K562 (cell line): ENCODE results near the gene ACHE. TPM values are rescaled to one million over a fixed set of nuclear protein-coding genes. Genes with fewer than 3 reads are reported as not detected.

ENCODE experiments used
- ATAC-seq: fragments of 200-7000 bp; cut with Tn5 transposase; 3 replicates; pipeline ENCODE4 v1.9.1; 2020; ENCODE audit warnings: moderate library complexity
- BruUV-seq: library from RNA; stranded (reverse); fragments of 400-500 nt; replicated peaks from 2 replicates; lab custom pipeline; 2021; lab: Mats Ljungman, UMichigan
- CTCF ChIA-PET: fragments of 300-600 bp; formaldehyde crosslinking; extraction: SDS; loops from one replicate; lab custom pipeline; 2021; ENCODE audit warnings: low intra/inter-chr PET ratio; lab: Yijun Ruan, JAX
- POLR2A ChIA-PET: fragments of 300-600, 350-650 bp; sonication (Branson Sonifier 250); formaldehyde crosslinking; extraction: SDS; loops from one replicate; lab custom pipeline; 2021; ENCODE audit warnings: antibody characterized with exemption, inconsistent platforms; lab: Yijun Ruan, JAX
- DNase-seq, 4 experiments: peaks; one replicate each; pipeline versions ENCODE4 v3.0.0 to v3.0.0-alpha.2; 2011 to 2018; ENCODE audit warnings: low spot score in 3 of 4, mixed read lengths in 3 of 4; ENCODE audit errors: extremely low read depth in 1 of 4
- FAIRE-seq: peaks from 2 replicates; lab custom pipeline; 2011; peaks lifted over from hg19 to GRCh38; lab: Jason Lieb, UNC
- H2AFZ ChIP-seq: 2 replicates; pipeline ENCODE4 v1.6.0; 2011; ENCODE audit warnings: low read depth, low read length, control low read depth, inconsistent platforms
- H3K27ac ChIP-seq: fragments of 200-600 bp; 3 replicates; pipeline ENCODE4 v1.8.0; 2011; ENCODE audit warnings: low read depth, mild to moderate bottlenecking, control low read depth, inconsistent platforms, low read length, moderate library complexity, mixed read lengths; ENCODE audit errors: extremely low read depth
- H3K27me3 ChIP-seq, 2 experiments: fragments of 300-600 bp in 1 of 2; 2 replicates in 1 of 2; 3 replicates in 1 of 2; pipeline versions ENCODE4 v1.6.0 to v1.8.0; 2011; ENCODE audit warnings: inconsistent platforms in 2 of 2, low read length in 2 of 2, mild to moderate bottlenecking in 1 of 2, mixed read lengths in 1 of 2, moderate library complexity in 1 of 2; ENCODE audit not compliant: control insufficient read depth in 2 of 2, insufficient read depth in 2 of 2
- H3K36me3 ChIP-seq: fragments of 300-600 bp; 3 replicates; pipeline ENCODE4 v1.8.0; 2011; ENCODE audit warnings: mild to moderate bottlenecking, low read length, inconsistent platforms; ENCODE audit not compliant: control insufficient read depth, insufficient read depth
- H3K4me1 ChIP-seq, 2 experiments: fragments of 200-600 bp in 1 of 2; replicated peaks in 1 of 2; 2 replicates in 1 of 2; 3 replicates in 1 of 2; pipeline versions ENCODE4 v1.5.1 to v1.8.0; 2011; ENCODE audit warnings: inconsistent platforms in 2 of 2, low read length in 2 of 2, mild to moderate bottlenecking in 1 of 2, mixed read lengths in 1 of 2, moderate library complexity in 1 of 2; ENCODE audit not compliant: control insufficient read depth in 2 of 2, insufficient read depth in 2 of 2
- H3K4me2 ChIP-seq: 2 replicates; pipeline ENCODE4 v1.6.1; 2011; ENCODE audit warnings: low read length, control low read depth, inconsistent platforms, mixed read lengths; ENCODE audit not compliant: insufficient read depth
- H3K4me3 ChIP-seq: fragments of 200-600 bp; sonication (generic), shearing (Covaris generic); 2 replicates; pipeline ENCODE4 v1.5.1; 2016; ENCODE audit warnings: control low read depth, inconsistent platforms
- H3K79me2 ChIP-seq: fragments of 200-600 bp; 3 replicates; pipeline ENCODE4 v1.8.0; 2011; ENCODE audit warnings: low read length, inconsistent platforms; ENCODE audit not compliant: control insufficient read depth, insufficient read depth
- H3K9ac ChIP-seq, 2 experiments: 2 replicates each; pipeline versions ENCODE4 v1.6.0 to v1.6.1; 2011; ENCODE audit warnings: low read depth in 2 of 2, low read length in 2 of 2, control low read depth in 1 of 2, inconsistent platforms in 1 of 2, mild to moderate bottlenecking in 1 of 2, mixed read lengths in 1 of 2; ENCODE audit not compliant: insufficient read depth in 1 of 2
- H3K9me1 ChIP-seq: one replicate; pipeline ENCODE4 v1.6.0; 2011; ENCODE audit warnings: inconsistent platforms, mild to moderate bottlenecking, low read length, moderate library complexity; ENCODE audit not compliant: control insufficient read depth, insufficient read depth
- H3K9me3 ChIP-seq: replicated peaks from 2 replicates; pipeline ENCODE4 v1.5.1; 2011; ENCODE audit warnings: low read depth, low read length, inconsistent platforms; ENCODE audit not compliant: control insufficient read depth, insufficient read depth
- H4K20me1 ChIP-seq: replicated peaks from 2 replicates; pipeline ENCODE4 v1.6.1; 2011; ENCODE audit warnings: low read length, inconsistent platforms, mixed read lengths; ENCODE audit not compliant: control insufficient read depth, insufficient read depth
- BDP1 ChIP-seq: IDR thresholded peaks from 3 replicates; pipeline ENCODE4 v1.6.1; 2011; ENCODE audit not compliant: insufficient read length, insufficient read depth
- CBX3 ChIP-seq, 2 experiments: IDR thresholded peaks; 1 replicate in 1 of 2; 2 replicates in 1 of 2; pipeline ENCODE4 v1.6.1; 2012; ENCODE audit warnings: inconsistent platforms in 2 of 2, low read length in 2 of 2, borderline replicate concordance in 1 of 2, control low read depth in 1 of 2
- FOXK1 ChIP-seq: sonication (generic); formaldehyde crosslinking; IDR thresholded peaks from 2 replicates; pipeline ENCODE4 v1.8.0; 2022; ENCODE audit warnings: missing genetic modification reagents, mild to moderate bottlenecking, borderline replicate concordance
- FUS ChIP-seq: fragments of 200-400 bp; formaldehyde crosslinking; optimal IDR thresholded peaks from 2 replicates; pipeline ENCODE3; 2017; ENCODE audit warnings: low read depth, low read length
- MYNN ChIP-seq, 2 experiments: sonication (generic); formaldehyde crosslinking in 1 of 2; IDR thresholded peaks; 2 replicates each; pipeline versions ENCODE4 v1.5.0 to v1.6.1; 2016 to 2020; ENCODE audit warnings: antibody characterized with exemption in 1 of 2, missing genetic modification reagents in 1 of 2
- PHF8 ChIP-seq: fragments of 200-600 bp; sonication (generic); IDR thresholded peaks from 2 replicates; pipeline ENCODE4 v1.6.1; 2012; ENCODE audit warnings: mixed run types, mild to moderate bottlenecking, inconsistent platforms, low read length, moderate library complexity, borderline replicate concordance
- RBM14 ChIP-seq: fragments of 200-400 bp; formaldehyde crosslinking; IDR thresholded peaks from 2 replicates; pipeline ENCODE4 v1.6.1; 2018; ENCODE audit warnings: low read depth, mild to moderate bottlenecking, low read length, moderate library complexity, borderline replicate concordance; ENCODE audit not compliant: insufficient read depth
- SMARCC2 ChIP-seq: fragments of 450-650 bp; IDR thresholded peaks from 2 replicates; pipeline ENCODE4 v1.6.1; 2017; ENCODE audit warnings: antibody characterized with exemption, moderate library complexity, mild to moderate bottlenecking, low read depth
- ZNF174 ChIP-seq: fragments of 250-450 bp; sonication (Bioruptor Pico); IDR thresholded peaks from 2 replicates; pipeline ENCODE4 v1.4.0; 2020; ENCODE audit warnings: mild to moderate bottlenecking
- ZNF395 ChIP-seq: fragments of 200-800 bp; sonication (Bioruptor generic); IDR thresholded peaks from 2 replicates; pipeline ENCODE4 v1.6.1; 2017; ENCODE audit warnings: missing genetic modification characterization, missing compliant biosample characterization
- WGBS: fragments of 100-300 bp; shearing (Covaris generic); methylation state at CpG from one replicate; pipeline ENCODE4 v1.1.6; 2016; ENCODE audit warnings: low coverage, mixed read lengths; ENCODE audit not compliant: insufficient coverage; ENCODE audit errors: missing lambda C conversion rate; 5-methylcytosine and 5-hydroxymethylcytosine counted together
- in situ Hi-C: fragments of 300-500 bp; cut with MboI; formaldehyde crosslinking; loops from 4 replicates; pipeline ENCODE4 v1.15.0; 2018; ENCODE audit warnings: inconsistent platforms, mixed read lengths
- intact Hi-C: fragments of 100-400 bp; cut with micrococcal nuclease; formaldehyde crosslinking; loops from 2 replicates; pipeline ENCODE4 v1.14.2; 2022
- polyA plus RNA-seq, 8 experiments: library from polyadenylated mRNA; depleted of rRNA in 4 of 8; stranded (reverse) in 5 of 8; unstranded in 3 of 8; fragments of >200 nt; fragmentation: Nextera tagmentation in 2 of 8; fragmentation: Illumina TruSeq in 1 of 8; extraction: Ambion mirVana in 2 of 8; extraction: Trizol in 1 of 8; gene quantifications; 2 replicates each; pipeline versions ENCODE4 v1.2.1 to v1.2.3, GENCODE V29; 2011 to 2014; ENCODE audit warnings: inconsistent platforms in 1 of 8, missing spikeins in 1 of 8
- total RNA-seq, 7 experiments: library from RNA; depleted of rRNA in 6 of 7; stranded (reverse); fragments of >200 nt in 6 of 7; fragmentation: Illumina TruSeq in 2 of 7; extraction: Trizol in 2 of 7; gene quantifications; 2 replicates each; pipeline versions ENCODE4 v1.2.1 to v1.2.3, GENCODE V29; 2011 to 2021; ENCODE audit warnings: low replicate concordance in 1 of 7

Gene ACHE
- total and polyA plus RNA-seq, 9 of the 15 experiments (the other 6 are each of a cell fraction or from before 2014, with no cell fraction given) = 0.04 to 8.8 (median 1.9) TPM

GRCh38 chr7:100944138-100944537 lies 48.5 kb upstream of the ACHE start (continued):
- TF ChIP-seq ZNF395 (CRISPR knock-in tag) = no peak
- TF ChIP-seq SMARCC2 = no peak
- TF ChIP-seq ZNF174 (CRISPR knock-in tag) = no peak
- TF ChIP-seq FOXK1 (CRISPR knock-in tag) = no peak
- peak in 1 of 2 experiments; percentile 41; a peak in 1 of 3 replicates for TF ChIP-seq CBX3 (IDR thresholded peaks at IDR 0.05; ENCODE audit: borderline replicate concordance in 1 of 2, low read length in 2 of 2)
- no peak for TF ChIP-seq FUS
- no peak for TF ChIP-seq MYNN (IDR thresholded peaks at IDR 0.05)
- no peak for TF ChIP-seq MYNN (CRISPR knock-in tag; IDR thresholded peaks at IDR 0.05)
- no peak for TF ChIP-seq BDP1
- TF ChIP-seq, all 486 proteins: peak for 6

- CTCF ChIA-PET = no interaction called here
- intact Hi-C loops (no loop called here), in situ Hi-C loops (no loop called here)
- 14% methylated on average over 5 of the region's 5 CpGs for WGBS
- POLR2A ChIA-PET = interaction anchor here (0.6 to 0.7 kb wide), 3 partner anchors 9 to 123 kb away, joined by 3 read pairs; no protein-coding TSS in a partner anchor
- no peak overlapping the region for H3K4me3 ChIP-seq
- TF ChIP-seq PHF8 = no peak
- TF ChIP-seq RBM14 = no peak
- no peak for FAIRE-seq
- H3K27me3 ChIP-seq = peaks cover 5 to 16% of the 10 kb centered on the region in 2 experiments; a peak in 4 of 5 replicates
- ATAC-seq = no peak
- no peak for DNase-seq
- H3K4me2 ChIP-seq = no peak overlapping the region
- no peak overlapping the region for H3K9ac ChIP-seq
- peaks cover 0 to 4% of the 10 kb centered on the region in 2 experiments; a peak in 1 of 5 replicates for H3K4me1 ChIP-seq
- H3K9me1 ChIP-seq = no peaks in the 10 kb centered on the region
- peaks cover 2% of the 10 kb centered on the region; the same call in 1 of the 2 replicates for H3K9me3 ChIP-seq
- no TSS peak for BruUV-seq
- H2AFZ ChIP-seq = no peak overlapping the region
- 0 out of 2 replicates have a peak, but pooled peaks cover 2% of the 10 kb centered on the region for H4K20me1 ChIP-seq
- no peaks in the 10 kb centered on the region for H3K79me2 ChIP-seq
- H3K27ac ChIP-seq = no peak overlapping the region
- H3K36me3 ChIP-seq = no peaks in the 10 kb centered on the region
Observed at GRCh38 chr7:100943693-100944092, 48.0 kb upstream of the ACHE start.
